ENCODE data around the gene C5orf22. TPM values are rescaled to one million over a fixed set of nuclear protein-coding genes. Genes with fewer than 3 reads are reported as not detected.

Gene C5orf22
- total RNA-seq, 1 experiment from 2014 or later: 40.6 TPM

DNA sequence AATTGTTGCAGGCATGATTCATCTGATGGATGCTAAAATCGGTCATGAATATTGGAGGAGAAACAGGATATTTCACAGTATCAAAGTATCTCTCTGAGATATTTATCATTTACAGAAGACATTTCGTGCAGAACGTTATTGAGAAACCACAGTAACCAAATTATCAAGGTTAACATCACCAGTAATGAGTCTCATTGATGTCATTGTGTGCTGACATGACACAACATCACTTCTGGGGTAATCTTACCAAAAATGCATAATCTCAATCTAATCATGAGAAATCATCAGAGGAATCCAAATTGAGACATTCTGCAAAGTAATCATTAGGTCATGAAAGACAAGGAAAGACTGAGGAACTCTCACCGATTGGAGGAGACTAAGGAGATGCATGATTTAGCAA, 42.7 kb downstream of the C5orf22 start:
- DNase-seq (ENCODE audit: low spot score): no peak
- Mint-ChIP-seq H3K4me3 (no peak overlapping the region), H3K4me1 (no peaks in the 10 kb centered on the region), H3K27ac (no peak overlapping the region), H3K27me3 (ENCODE audit: low read depth) (no peaks in the 10 kb centered on the region), H3K36me3 (no peaks in the 10 kb centered on the region), H3K9me3 (no peaks in the 10 kb centered on the region)
- TF ChIP-seq ZNF138 (CRISPR knock-in tag; conservative IDR thresholded peaks at IDR 0.05) (no peak), PRRX2 (CRISPR knock-in tag; IDR thresholded peaks at IDR 0.05) (no peak), EMX1 (CRISPR knock-in tag; IDR thresholded peaks at IDR 0.05) (no peak), FOXJ3 (CRISPR knock-in tag; IDR thresholded peaks at IDR 0.05; ENCODE audit: borderline replicate concordance) (no peak), GABPB1 (CRISPR knock-in tag; IDR thresholded peaks at IDR 0.05) (no peak), MYBL2 (CRISPR knock-in tag; IDR thresholded peaks at IDR 0.05) (no peak), RORB (CRISPR knock-in tag; IDR thresholded peaks at IDR 0.05) (no peak), KAT7 (CRISPR knock-in tag; IDR thresholded peaks at IDR 0.05; ENCODE audit: borderline replicate concordance) (no peak)
- TF ChIP-seq, protein P1, sequence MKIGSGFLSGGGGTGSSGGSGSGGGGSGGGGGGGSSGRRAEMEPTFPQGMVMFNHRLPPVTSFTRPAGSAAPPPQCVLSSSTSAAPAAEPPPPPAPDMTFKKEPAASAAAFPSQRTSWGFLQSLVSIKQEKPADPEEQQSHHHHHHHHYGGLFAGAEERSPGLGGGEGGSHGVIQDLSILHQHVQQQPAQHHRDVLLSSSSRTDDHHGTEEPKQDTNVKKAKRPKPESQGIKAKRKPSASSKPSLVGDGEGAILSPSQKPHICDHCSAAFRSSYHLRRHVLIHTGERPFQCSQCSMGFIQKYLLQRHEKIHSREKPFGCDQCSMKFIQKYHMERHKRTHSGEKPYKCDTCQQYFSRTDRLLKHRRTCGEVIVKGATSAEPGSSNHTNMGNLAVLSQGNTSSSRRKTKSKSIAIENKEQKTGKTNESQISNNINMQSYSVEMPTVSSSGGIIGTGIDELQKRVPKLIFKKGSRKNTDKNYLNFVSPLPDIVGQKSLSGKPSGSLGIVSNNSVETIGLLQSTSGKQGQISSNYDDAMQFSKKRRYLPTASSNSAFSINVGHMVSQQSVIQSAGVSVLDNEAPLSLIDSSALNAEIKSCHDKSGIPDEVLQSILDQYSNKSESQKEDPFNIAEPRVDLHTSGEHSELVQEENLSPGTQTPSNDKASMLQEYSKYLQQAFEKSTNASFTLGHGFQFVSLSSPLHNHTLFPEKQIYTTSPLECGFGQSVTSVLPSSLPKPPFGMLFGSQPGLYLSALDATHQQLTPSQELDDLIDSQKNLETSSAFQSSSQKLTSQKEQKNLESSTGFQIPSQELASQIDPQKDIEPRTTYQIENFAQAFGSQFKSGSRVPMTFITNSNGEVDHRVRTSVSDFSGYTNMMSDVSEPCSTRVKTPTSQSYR (CRISPR knock-in tag; IDR thresholded peaks at IDR 0.05): no peak
- TF ChIP-seq, protein P2, sequence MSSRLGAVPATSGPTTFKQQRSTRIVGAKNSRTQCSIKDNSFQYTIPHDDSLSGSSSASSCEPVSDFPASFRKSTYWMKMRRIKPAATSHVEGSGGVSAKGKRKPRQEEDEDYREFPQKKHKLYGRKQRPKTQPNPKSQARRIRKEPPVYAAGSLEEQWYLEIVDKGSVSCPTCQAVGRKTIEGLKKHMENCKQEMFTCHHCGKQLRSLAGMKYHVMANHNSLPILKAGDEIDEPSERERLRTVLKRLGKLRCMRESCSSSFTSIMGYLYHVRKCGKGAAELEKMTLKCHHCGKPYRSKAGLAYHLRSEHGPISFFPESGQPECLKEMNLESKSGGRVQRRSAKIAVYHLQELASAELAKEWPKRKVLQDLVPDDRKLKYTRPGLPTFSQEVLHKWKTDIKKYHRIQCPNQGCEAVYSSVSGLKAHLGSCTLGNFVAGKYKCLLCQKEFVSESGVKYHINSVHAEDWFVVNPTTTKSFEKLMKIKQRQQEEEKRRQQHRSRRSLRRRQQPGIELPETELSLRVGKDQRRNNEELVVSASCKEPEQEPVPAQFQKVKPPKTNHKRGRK (CRISPR knock-in tag; IDR thresholded peaks at IDR 0.05; ENCODE audit: borderline replicate concordance): no peak
- TF ChIP-seq, protein P3, sequence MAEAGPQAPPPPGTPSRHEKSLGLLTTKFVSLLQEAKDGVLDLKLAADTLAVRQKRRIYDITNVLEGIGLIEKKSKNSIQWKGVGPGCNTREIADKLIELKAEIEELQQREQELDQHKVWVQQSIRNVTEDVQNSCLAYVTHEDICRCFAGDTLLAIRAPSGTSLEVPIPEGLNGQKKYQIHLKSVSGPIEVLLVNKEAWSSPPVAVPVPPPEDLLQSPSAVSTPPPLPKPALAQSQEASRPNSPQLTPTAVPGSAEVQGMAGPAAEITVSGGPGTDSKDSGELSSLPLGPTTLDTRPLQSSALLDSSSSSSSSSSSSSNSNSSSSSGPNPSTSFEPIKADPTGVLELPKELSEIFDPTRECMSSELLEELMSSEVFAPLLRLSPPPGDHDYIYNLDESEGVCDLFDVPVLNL (CRISPR knock-in tag; IDR thresholded peaks at IDR 0.05; ENCODE audit: borderline replicate concordance, low read depth): no peak
- TF ChIP-seq, protein P4, sequence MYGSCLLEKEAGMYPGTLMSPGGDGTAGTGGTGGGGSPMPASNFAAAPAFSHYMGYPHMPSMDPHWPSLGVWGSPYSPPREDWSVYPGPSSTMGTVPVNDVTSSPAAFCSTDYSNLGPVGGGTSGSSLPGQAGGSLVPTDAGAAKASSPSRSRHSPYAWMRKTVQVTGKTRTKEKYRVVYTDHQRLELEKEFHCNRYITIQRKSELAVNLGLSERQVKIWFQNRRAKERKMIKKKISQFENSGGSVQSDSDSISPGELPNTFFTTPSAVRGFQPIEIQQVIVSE (CRISPR knock-in tag; IDR thresholded peaks at IDR 0.05; ENCODE audit: borderline replicate concordance): no peak
- TF ChIP-seq, protein P5, sequence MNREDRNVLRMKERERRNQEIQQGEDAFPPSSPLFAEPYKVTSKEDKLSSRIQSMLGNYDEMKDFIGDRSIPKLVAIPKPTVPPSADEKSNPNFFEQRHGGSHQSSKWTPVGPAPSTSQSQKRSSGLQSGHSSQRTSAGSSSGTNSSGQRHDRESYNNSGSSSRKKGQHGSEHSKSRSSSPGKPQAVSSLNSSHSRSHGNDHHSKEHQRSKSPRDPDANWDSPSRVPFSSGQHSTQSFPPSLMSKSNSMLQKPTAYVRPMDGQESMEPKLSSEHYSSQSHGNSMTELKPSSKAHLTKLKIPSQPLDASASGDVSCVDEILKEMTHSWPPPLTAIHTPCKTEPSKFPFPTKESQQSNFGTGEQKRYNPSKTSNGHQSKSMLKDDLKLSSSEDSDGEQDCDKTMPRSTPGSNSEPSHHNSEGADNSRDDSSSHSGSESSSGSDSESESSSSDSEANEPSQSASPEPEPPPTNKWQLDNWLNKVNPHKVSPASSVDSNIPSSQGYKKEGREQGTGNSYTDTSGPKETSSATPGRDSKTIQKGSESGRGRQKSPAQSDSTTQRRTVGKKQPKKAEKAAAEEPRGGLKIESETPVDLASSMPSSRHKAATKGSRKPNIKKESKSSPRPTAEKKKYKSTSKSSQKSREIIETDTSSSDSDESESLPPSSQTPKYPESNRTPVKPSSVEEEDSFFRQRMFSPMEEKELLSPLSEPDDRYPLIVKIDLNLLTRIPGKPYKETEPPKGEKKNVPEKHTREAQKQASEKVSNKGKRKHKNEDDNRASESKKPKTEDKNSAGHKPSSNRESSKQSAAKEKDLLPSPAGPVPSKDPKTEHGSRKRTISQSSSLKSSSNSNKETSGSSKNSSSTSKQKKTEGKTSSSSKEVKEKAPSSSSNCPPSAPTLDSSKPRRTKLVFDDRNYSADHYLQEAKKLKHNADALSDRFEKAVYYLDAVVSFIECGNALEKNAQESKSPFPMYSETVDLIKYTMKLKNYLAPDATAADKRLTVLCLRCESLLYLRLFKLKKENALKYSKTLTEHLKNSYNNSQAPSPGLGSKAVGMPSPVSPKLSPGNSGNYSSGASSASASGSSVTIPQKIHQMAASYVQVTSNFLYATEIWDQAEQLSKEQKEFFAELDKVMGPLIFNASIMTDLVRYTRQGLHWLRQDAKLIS (CRISPR knock-in tag; IDR thresholded peaks at IDR 0.05; ENCODE audit: borderline replicate concordance): no peak
- TF ChIP-seq, protein P6, sequence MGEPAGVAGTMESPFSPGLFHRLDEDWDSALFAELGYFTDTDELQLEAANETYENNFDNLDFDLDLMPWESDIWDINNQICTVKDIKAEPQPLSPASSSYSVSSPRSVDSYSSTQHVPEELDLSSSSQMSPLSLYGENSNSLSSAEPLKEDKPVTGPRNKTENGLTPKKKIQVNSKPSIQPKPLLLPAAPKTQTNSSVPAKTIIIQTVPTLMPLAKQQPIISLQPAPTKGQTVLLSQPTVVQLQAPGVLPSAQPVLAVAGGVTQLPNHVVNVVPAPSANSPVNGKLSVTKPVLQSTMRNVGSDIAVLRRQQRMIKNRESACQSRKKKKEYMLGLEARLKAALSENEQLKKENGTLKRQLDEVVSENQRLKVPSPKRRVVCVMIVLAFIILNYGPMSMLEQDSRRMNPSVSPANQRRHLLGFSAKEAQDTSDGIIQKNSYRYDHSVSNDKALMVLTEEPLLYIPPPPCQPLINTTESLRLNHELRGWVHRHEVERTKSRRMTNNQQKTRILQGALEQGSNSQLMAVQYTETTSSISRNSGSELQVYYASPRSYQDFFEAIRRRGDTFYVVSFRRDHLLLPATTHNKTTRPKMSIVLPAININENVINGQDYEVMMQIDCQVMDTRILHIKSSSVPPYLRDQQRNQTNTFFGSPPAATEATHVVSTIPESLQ (CRISPR knock-in tag; IDR thresholded peaks at IDR 0.05): no peak
- TF ChIP-seq, protein P7, sequence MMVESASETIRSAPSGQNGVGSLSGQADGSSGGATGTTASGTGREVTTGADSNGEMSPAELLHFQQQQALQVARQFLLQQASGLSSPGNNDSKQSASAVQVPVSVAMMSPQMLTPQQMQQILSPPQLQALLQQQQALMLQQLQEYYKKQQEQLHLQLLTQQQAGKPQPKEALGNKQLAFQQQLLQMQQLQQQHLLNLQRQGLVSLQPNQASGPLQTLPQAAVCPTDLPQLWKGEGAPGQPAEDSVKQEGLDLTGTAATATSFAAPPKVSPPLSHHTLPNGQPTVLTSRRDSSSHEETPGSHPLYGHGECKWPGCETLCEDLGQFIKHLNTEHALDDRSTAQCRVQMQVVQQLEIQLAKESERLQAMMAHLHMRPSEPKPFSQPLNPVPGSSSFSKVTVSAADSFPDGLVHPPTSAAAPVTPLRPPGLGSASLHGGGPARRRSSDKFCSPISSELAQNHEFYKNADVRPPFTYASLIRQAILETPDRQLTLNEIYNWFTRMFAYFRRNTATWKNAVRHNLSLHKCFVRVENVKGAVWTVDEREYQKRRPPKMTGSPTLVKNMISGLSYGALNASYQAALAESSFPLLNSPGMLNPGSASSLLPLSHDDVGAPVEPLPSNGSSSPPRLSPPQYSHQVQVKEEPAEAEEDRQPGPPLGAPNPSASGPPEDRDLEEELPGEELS (CRISPR knock-in tag; IDR thresholded peaks at IDR 0.05): no peak
- TF ChIP-seq, protein P8, sequence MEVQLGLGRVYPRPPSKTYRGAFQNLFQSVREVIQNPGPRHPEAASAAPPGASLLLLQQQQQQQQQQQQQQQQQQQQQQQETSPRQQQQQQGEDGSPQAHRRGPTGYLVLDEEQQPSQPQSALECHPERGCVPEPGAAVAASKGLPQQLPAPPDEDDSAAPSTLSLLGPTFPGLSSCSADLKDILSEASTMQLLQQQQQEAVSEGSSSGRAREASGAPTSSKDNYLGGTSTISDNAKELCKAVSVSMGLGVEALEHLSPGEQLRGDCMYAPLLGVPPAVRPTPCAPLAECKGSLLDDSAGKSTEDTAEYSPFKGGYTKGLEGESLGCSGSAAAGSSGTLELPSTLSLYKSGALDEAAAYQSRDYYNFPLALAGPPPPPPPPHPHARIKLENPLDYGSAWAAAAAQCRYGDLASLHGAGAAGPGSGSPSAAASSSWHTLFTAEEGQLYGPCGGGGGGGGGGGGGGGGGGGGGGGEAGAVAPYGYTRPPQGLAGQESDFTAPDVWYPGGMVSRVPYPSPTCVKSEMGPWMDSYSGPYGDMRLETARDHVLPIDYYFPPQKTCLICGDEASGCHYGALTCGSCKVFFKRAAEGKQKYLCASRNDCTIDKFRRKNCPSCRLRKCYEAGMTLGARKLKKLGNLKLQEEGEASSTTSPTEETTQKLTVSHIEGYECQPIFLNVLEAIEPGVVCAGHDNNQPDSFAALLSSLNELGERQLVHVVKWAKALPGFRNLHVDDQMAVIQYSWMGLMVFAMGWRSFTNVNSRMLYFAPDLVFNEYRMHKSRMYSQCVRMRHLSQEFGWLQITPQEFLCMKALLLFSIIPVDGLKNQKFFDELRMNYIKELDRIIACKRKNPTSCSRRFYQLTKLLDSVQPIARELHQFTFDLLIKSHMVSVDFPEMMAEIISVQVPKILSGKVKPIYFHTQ (CRISPR knock-in tag; IDR thresholded peaks at IDR 0.05): no peak
- CTCF ChIA-PET: no interaction called here
- ATAC-seq: no peak
- POLR2A ChIA-PET: no interaction called here
